H9 (cell line): ENCODE data around the gene AXIN2. TPM values are rescaled to one million over a fixed set of nuclear protein-coding genes. Genes with fewer than 3 reads are reported as not detected.

Experiments
- DNase-seq: peaks from one replicate; pipeline ENCODE4 v3.0.0-alpha.2; 2017
- H2AFZ ChIP-seq: one replicate; pipeline ENCODE4 v1.6.1; 2013; ENCODE audit warnings: mild to moderate bottlenecking, low read length, control low read depth, moderate library complexity
- H2AK5ac ChIP-seq: 2 replicates; pipeline ENCODE4 v1.6.1; 2013; ENCODE audit warnings: low read length, control low read depth, mixed read lengths; ENCODE audit not compliant: insufficient read length
- H2BK120ac ChIP-seq: one replicate; pipeline ENCODE4 v1.6.1; 2013; ENCODE audit warnings: low read depth, mild to moderate bottlenecking, low read length, control low read depth, inconsistent platforms; ENCODE audit not compliant: poor library complexity, severe bottlenecking
- H2BK12ac ChIP-seq: 2 replicates; pipeline ENCODE4 v1.6.1; 2013; ENCODE audit warnings: low read length, control low read depth, mixed read lengths, low read depth; ENCODE audit not compliant: insufficient read length
- H2BK15ac ChIP-seq: 2 replicates; pipeline ENCODE4 v1.6.1; 2013; ENCODE audit warnings: low read depth, low read length, control low read depth
- H2BK20ac ChIP-seq: one replicate; pipeline ENCODE4 v1.6.1; 2013; ENCODE audit warnings: low read depth, mild to moderate bottlenecking, low read length, control low read depth, inconsistent platforms; ENCODE audit not compliant: poor library complexity, severe bottlenecking
- H2BK5ac ChIP-seq: 2 replicates; pipeline ENCODE4 v1.6.1; 2013; ENCODE audit warnings: low read length, control low read depth, mixed read lengths; ENCODE audit not compliant: insufficient read length
- H3K14ac ChIP-seq: 2 replicates; pipeline ENCODE4 v1.6.1; 2013; ENCODE audit warnings: low read length, control low read depth; ENCODE audit not compliant: insufficient read depth
- H3K18ac ChIP-seq: 2 replicates; pipeline ENCODE4 v1.6.1; 2013; ENCODE audit warnings: low read depth, mild to moderate bottlenecking, mixed read lengths, low read length, control low read depth; ENCODE audit not compliant: insufficient read length
- H3K23ac ChIP-seq: 2 replicates; pipeline ENCODE4 v1.6.1; 2013; ENCODE audit warnings: low read length, control low read depth, mixed read lengths, low read depth; ENCODE audit not compliant: insufficient read length
- H3K23me2 ChIP-seq: 2 replicates; pipeline ENCODE4 v1.6.1; 2013; ENCODE audit warnings: low read depth, mild to moderate bottlenecking, mixed read lengths, low read length, control low read depth; ENCODE audit not compliant: insufficient read length, poor library complexity, severe bottlenecking
- H3K27ac ChIP-seq: 2 replicates; pipeline ENCODE4 v1.5.1; 2013; ENCODE audit warnings: low read length, control low read depth, mixed read lengths, low read depth; ENCODE audit not compliant: insufficient read length
- H3K27me3 ChIP-seq: 2 replicates; pipeline ENCODE4 v1.6.1; 2013; ENCODE audit warnings: low read length, control low read depth, inconsistent platforms; ENCODE audit not compliant: insufficient read depth
- H3K4ac ChIP-seq: 2 replicates; pipeline ENCODE4 v1.6.1; 2013; ENCODE audit warnings: low read depth, mild to moderate bottlenecking, control low read depth, inconsistent platforms, low read length, moderate library complexity
- H3K4me1 ChIP-seq: 2 replicates; pipeline ENCODE4 v1.6.1; 2013; ENCODE audit warnings: low read length, control low read depth, inconsistent platforms; ENCODE audit not compliant: insufficient read depth
- H3K4me2 ChIP-seq: 2 replicates; pipeline ENCODE4 v1.6.1; 2013; ENCODE audit warnings: low read length, control low read depth, mixed read lengths; ENCODE audit not compliant: insufficient read length, insufficient read depth
- H3K56ac ChIP-seq: 2 replicates; pipeline ENCODE4 v1.6.1; 2013; ENCODE audit warnings: low read depth, mild to moderate bottlenecking, mixed read lengths, low read length, control low read depth; ENCODE audit not compliant: insufficient read length
- H3K79me1 ChIP-seq: 2 replicates; pipeline ENCODE4 v1.6.1; 2013; ENCODE audit warnings: low read depth, mild to moderate bottlenecking, moderate library complexity, low read length, control low read depth, inconsistent platforms; ENCODE audit not compliant: insufficient read depth, poor library complexity, severe bottlenecking
- H3K79me2 ChIP-seq: 2 replicates; pipeline ENCODE4 v1.6.1; 2013; ENCODE audit warnings: low read length, control low read depth, inconsistent platforms; ENCODE audit not compliant: insufficient read depth
- H3K9ac ChIP-seq: 2 replicates; pipeline ENCODE4 v1.6.1; 2013; ENCODE audit warnings: low read length, control low read depth, mixed read lengths; ENCODE audit not compliant: insufficient read length; ENCODE audit errors: extremely low read depth
- H3K9me3 ChIP-seq: one replicate; pipeline ENCODE4 v1.6.1; 2013; ENCODE audit warnings: low read depth, low read length, inconsistent platforms; ENCODE audit not compliant: control insufficient read depth
- H3T11ph ChIP-seq: one replicate; pipeline ENCODE4 v1.6.1; 2013; ENCODE audit warnings: mild to moderate bottlenecking, low read length, control low read depth, inconsistent platforms
- H4K20me1 ChIP-seq: one replicate; pipeline ENCODE4 v1.6.1; 2013; ENCODE audit not compliant: control insufficient read depth, insufficient read length, insufficient read depth
- H4K5ac ChIP-seq: 2 replicates; pipeline ENCODE4 v1.6.1; 2013; ENCODE audit warnings: low read depth, mild to moderate bottlenecking, mixed read lengths, low read length, control low read depth; ENCODE audit not compliant: insufficient read length
- H4K8ac ChIP-seq: replicated peaks from 2 replicates; pipeline ENCODE4 v1.6.1; 2013; ENCODE audit warnings: low read length, control low read depth, mixed read lengths, low read depth; ENCODE audit not compliant: insufficient read length
- H4K91ac ChIP-seq: 2 replicates; pipeline ENCODE4 v1.6.1; 2013; ENCODE audit warnings: low read depth, mild to moderate bottlenecking, moderate library complexity, mixed read lengths, low read length, control low read depth; ENCODE audit not compliant: insufficient read length
- H3K27ac Mint-ChIP-seq, 3 experiments: 2 replicates in 2 of 3; 3 replicates in 1 of 3; pipeline ENCODE4 v1.8.0; 2020 to 2021; ENCODE audit warnings: mixed read lengths in 3 of 3, mild to moderate bottlenecking in 1 of 3, moderate library complexity in 1 of 3
- H3K27me3 Mint-ChIP-seq: 2 replicates; pipeline ENCODE4 v1.8.0; 2021; ENCODE audit warnings: low read depth, mild to moderate bottlenecking, moderate library complexity, mixed read lengths
- H3K36me3 Mint-ChIP-seq, 3 experiments: 2 replicates in 2 of 3; 3 replicates in 1 of 3; pipeline ENCODE4 v1.8.0; 2020 to 2021; ENCODE audit warnings: low read depth in 3 of 3, mixed read lengths in 3 of 3; ENCODE audit not compliant: insufficient read depth in 1 of 3
- H3K4me1 Mint-ChIP-seq, 2 experiments: 2 replicates each; pipeline ENCODE4 v1.8.0; 2020; ENCODE audit warnings: mixed read lengths in 2 of 2
- H3K4me3 Mint-ChIP-seq, 2 experiments: 2 replicates in 1 of 2; 3 replicates in 1 of 2; pipeline ENCODE4 v1.8.0; 2020 to 2021; ENCODE audit warnings: mild to moderate bottlenecking in 2 of 2, mixed read lengths in 2 of 2, moderate library complexity in 1 of 2
- H3K9me3 Mint-ChIP-seq, 2 experiments: 2 replicates in 1 of 2; 3 replicates in 1 of 2; pipeline ENCODE4 v1.8.0; 2020; ENCODE audit warnings: mild to moderate bottlenecking in 2 of 2, mixed read lengths in 2 of 2, moderate library complexity in 1 of 2
- WGBS: extraction: QIAGEN DNeasy Blood & Tissue Kit; methylation state at CpG from one replicate; pipeline ENCODE4 v1.1.7; 2013; ENCODE audit warnings: missing lambda C conversion rate, low lambda C conversion rate, mixed read lengths; ENCODE audit not compliant: insufficient read length; ENCODE audit errors: extremely low coverage; 5-methylcytosine and 5-hydroxymethylcytosine counted together
- total RNA-seq: library from RNA; stranded (reverse); gene quantifications from 2 replicates; pipeline ENCODE4 v1.2.1, GENCODE V29; 2021
- TF ChIP-seq, protein P1 (sequence below): fragments of 200-600 bp; sonication (generic); conservative IDR thresholded peaks from 3 replicates; pipeline ENCODE4 v1.8.0; 2021; ENCODE audit warnings: antibody characterized with exemption, mild to moderate bottlenecking

The AXIN2 gene
- total RNA-seq, 1 experiment from 2014 or later, result 35.0 TPM

DNA sequence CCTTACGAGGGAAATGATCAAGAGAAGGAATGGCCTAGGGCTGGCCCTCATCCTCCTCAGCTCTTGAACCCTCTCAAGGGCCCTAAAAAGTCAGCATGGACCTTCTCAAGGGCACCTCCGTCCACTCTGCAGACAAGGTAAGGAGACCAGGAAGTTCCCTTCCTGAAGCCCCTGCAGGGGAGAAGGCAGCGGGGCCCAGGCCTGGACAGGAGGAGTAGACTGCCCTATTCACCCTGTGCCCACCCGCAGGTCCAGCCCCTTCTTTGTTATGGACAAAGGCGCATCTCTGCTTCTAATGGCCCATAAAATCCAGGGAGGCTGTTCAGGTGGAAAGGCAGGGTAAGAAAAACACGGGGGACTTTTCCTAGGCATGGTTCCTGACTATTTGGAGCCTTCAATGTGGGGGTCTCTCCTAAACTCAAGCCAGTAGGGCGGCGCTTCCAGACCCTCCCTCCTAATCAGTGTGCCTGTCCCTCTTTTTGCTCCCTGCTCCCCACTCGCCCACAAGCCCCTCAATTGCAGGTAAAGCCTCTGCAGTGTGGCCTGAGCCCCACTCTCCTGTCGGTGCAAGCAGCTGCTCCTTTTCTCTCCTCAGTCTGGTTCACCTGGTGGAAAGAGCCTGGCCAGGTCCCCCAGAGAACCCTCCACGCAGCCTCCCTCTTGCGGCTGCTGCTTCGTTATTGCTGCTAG lies 28.2 kb downstream of the AXIN2 start:
- Mint-ChIP-seq H3K4me1 (peaks cover 35 to 45% of the 10 kb centered on the region in 2 experiments), H3K27me3 (no peaks in the 10 kb centered on the region), H3K9me3 (no peaks in the 10 kb centered on the region; a peak in 1 of 5 replicates), H3K27ac (no peak overlapping the region; a peak in 1 of 7 replicates), H3K4me3 (no peak overlapping the region), H3K36me3 (peaks cover 60 to 89% (median 78%) of the 10 kb centered on the region in 3 experiments)
- H3K27me3 ChIP-seq, result no peaks in the 10 kb centered on the region
- peaks cover 3% of the 10 kb centered on the region; the same call in 1 of the 2 replicates for H3K4me1 ChIP-seq
- WGBS, result no CpG with 5 or more reads among the region's 13 CpGs
- H4K20me1 ChIP-seq, result no peaks in the 10 kb centered on the region
- no peak overlapping the region for H4K5ac ChIP-seq
- TF ChIP-seq, protein P1, sequence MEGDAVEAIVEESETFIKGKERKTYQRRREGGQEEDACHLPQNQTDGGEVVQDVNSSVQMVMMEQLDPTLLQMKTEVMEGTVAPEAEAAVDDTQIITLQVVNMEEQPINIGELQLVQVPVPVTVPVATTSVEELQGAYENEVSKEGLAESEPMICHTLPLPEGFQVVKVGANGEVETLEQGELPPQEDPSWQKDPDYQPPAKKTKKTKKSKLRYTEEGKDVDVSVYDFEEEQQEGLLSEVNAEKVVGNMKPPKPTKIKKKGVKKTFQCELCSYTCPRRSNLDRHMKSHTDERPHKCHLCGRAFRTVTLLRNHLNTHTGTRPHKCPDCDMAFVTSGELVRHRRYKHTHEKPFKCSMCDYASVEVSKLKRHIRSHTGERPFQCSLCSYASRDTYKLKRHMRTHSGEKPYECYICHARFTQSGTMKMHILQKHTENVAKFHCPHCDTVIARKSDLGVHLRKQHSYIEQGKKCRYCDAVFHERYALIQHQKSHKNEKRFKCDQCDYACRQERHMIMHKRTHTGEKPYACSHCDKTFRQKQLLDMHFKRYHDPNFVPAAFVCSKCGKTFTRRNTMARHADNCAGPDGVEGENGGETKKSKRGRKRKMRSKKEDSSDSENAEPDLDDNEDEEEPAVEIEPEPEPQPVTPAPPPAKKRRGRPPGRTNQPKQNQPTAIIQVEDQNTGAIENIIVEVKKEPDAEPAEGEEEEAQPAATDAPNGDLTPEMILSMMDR, result no peak
- H3K14ac ChIP-seq, result no peak overlapping the region
- no peak overlapping the region for H2BK15ac ChIP-seq
- no peak overlapping the region for H3K18ac ChIP-seq
- no peaks in the 10 kb centered on the region for H3K79me2 ChIP-seq
- H3K27ac ChIP-seq, result no peak overlapping the region
- no peak overlapping the region for H3T11ph ChIP-seq
- H2BK20ac ChIP-seq, result no peak overlapping the region
- no peak overlapping the region for H2AK5ac ChIP-seq
- H4K91ac ChIP-seq, result no peak overlapping the region
- H3K56ac ChIP-seq, result no peak overlapping the region
- H3K23me2 ChIP-seq, result no peaks in the 10 kb centered on the region
- no peak overlapping the region for H4K8ac ChIP-seq
- H3K9ac ChIP-seq, result no peak overlapping the region
- H2AFZ ChIP-seq, result no peak overlapping the region
- no peak overlapping the region for H3K4me2 ChIP-seq
- H3K79me1 ChIP-seq, result no peaks in the 10 kb centered on the region
- H3K4ac ChIP-seq, result no peak overlapping the region
- no peak overlapping the region for H2BK120ac ChIP-seq
- H3K23ac ChIP-seq, result no peak overlapping the region
- no peaks in the 10 kb centered on the region for H3K9me3 ChIP-seq
- DNase-seq, result no peak
- no peak overlapping the region for H2BK12ac ChIP-seq
- no peak overlapping the region for H2BK5ac ChIP-seq
